Skeletal muscle cell (primary cell): Measurements from ENCODE around the gene FOXJ1.

ENCODE experiments used
- DNase-seq: peaks from one replicate; pipeline ENCODE4 v3.0.0-alpha.2; 2010; ENCODE audit warnings: low read depth
- H3K4me3 ChIP-seq: 2 replicates; pipeline ENCODE4 v1.5.1; 2011; ENCODE audit warnings: low read depth, mild to moderate bottlenecking, control low read depth, low read length, moderate library complexity

The FOXJ1 gene

GRCh38 chr17:76104140-76104895, 36.7 kb downstream of the FOXJ1 start:
- H3K4me3 ChIP-seq = peak overlapping the region; percentile 86
- no peak for DNase-seq

- peak; percentile 48 for DNase-seq
- H3K4me3 ChIP-seq = peak within 1 kb of the TSS; percentile 86
These were observed 37.5 kb downstream of the FOXJ1 start, which contains the start of gene EXOC7 for GRCh38 chr17:76103274-76104139. Gene EXOC7 (minus strand): TSS chr17:76103787. CDS start chr17:76103692, 95 bp downstream.

GRCh38 chr17:76102944-76103273, 38.1 kb downstream of the FOXJ1 start:
- DNase-seq = no peak
- H3K4me3 ChIP-seq = peak overlapping the region; percentile 86

- H3K4me3 ChIP-seq = no peak overlapping the region
- no peak for DNase-seq
These were observed 43.2 kb downstream of the FOXJ1 start for GRCh38 chr17:76097716-76098295.

GRCh38 chr17:76095943-76096342, 45.1 kb downstream of the FOXJ1 start:
- H3K4me3 ChIP-seq = no peak overlapping the region
- DNase-seq = no peak

- no peak for DNase-seq
These were observed 47.0 kb downstream of the FOXJ1 start for GRCh38 chr17:76094046-76094445.

GRCh38 chr17:76092526-76093413, 48.3 kb downstream of the FOXJ1 start:
- no peak overlapping the region for H3K4me3 ChIP-seq
- DNase-seq = no peak

More at GRCh38 chr17:76094046-76094445, 47.0 kb downstream of the FOXJ1 start:
- no peak overlapping the region for H3K4me3 ChIP-seq

- DNase-seq = no peak
These were observed 49.3 kb downstream of the FOXJ1 start for GRCh38 chr17:76091526-76092286.

GRCh38 chr17:76090517-76091129, 50.4 kb downstream of the FOXJ1 start:
- no peak overlapping the region for H3K4me3 ChIP-seq
- DNase-seq = no peak

More at GRCh38 chr17:76091526-76092286, 49.3 kb downstream of the FOXJ1 start:
- no peak overlapping the region for H3K4me3 ChIP-seq

GRCh38 chr17:76089680-76090516, 51.1 kb downstream of the FOXJ1 start:
- no peak for DNase-seq
- no peak overlapping the region for H3K4me3 ChIP-seq

- no peak overlapping the region for H3K4me3 ChIP-seq
- no peak for DNase-seq
These were observed 52.0 kb downstream of the FOXJ1 start for GRCh38 chr17:76088868-76089576.

- no peak overlapping the region for H3K4me3 ChIP-seq
- DNase-seq = no peak
These were observed 52.8 kb downstream of the FOXJ1 start for GRCh38 chr17:76088041-76088867.

- H3K4me3 ChIP-seq = no peak overlapping the region
These were observed 53.5 kb downstream of the FOXJ1 start for GRCh38 chr17:76087531-76087930.

GRCh38 chr17:76086384-76086783, 54.7 kb downstream of the FOXJ1 start:
- H3K4me3 ChIP-seq = no peak overlapping the region
- no peak for DNase-seq

More at GRCh38 chr17:76087531-76087930, 53.5 kb downstream of the FOXJ1 start:
- no peak for DNase-seq
